Measurements from ENCODE around the gene CA6.

DNA sequence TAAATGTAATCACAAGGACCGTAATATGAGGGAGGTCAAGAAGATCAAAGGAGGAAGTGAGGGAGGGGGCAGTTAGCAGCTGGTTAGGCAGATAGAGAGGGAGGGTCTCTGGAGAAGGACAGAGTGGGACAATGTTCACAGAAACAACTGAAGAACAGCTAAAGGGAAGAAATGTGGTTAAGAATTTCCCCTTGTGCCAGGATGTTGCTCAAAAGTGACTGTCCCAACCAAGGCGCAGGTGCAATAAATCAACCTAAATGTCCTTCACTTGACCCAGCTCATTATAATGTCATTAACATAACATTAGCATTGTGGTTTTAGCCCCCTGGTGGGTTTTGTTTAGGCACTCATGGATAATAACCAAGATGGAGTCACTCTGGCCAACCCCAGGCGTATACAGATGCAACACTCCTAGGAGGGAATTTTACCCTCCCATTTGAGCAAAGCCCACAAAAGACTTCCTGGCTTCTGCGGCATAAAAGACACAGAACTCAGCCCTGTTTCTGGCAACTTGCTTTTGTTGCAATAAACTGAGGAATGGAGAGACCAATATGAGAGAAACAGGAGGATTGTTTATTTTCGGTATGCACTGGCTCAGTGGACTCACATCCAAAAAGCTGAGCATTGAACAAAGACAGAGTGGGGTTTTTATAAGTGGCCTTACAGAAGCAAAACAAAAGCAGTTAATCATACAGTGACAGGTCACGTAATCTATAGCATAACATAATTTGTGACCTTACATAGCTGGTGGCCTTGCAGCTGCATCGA, 7.3 kb upstream of the CA6 start:
- TF ChIP-seq GLIS3 (CRISPR knock-in tag; IDR thresholded peaks at IDR 0.05), result no peak
- TF ChIP-seq BACH2 (CRISPR knock-in tag; IDR thresholded peaks at IDR 0.05; ENCODE audit: borderline replicate concordance), result no peak
- TF ChIP-seq ARNTL (CRISPR knock-in tag; IDR thresholded peaks at IDR 0.05; ENCODE audit: borderline replicate concordance, low read depth), result no peak
- TF ChIP-seq ESRRG (CRISPR knock-in tag; IDR thresholded peaks at IDR 0.05), result no peak
- TF ChIP-seq, protein P1, sequence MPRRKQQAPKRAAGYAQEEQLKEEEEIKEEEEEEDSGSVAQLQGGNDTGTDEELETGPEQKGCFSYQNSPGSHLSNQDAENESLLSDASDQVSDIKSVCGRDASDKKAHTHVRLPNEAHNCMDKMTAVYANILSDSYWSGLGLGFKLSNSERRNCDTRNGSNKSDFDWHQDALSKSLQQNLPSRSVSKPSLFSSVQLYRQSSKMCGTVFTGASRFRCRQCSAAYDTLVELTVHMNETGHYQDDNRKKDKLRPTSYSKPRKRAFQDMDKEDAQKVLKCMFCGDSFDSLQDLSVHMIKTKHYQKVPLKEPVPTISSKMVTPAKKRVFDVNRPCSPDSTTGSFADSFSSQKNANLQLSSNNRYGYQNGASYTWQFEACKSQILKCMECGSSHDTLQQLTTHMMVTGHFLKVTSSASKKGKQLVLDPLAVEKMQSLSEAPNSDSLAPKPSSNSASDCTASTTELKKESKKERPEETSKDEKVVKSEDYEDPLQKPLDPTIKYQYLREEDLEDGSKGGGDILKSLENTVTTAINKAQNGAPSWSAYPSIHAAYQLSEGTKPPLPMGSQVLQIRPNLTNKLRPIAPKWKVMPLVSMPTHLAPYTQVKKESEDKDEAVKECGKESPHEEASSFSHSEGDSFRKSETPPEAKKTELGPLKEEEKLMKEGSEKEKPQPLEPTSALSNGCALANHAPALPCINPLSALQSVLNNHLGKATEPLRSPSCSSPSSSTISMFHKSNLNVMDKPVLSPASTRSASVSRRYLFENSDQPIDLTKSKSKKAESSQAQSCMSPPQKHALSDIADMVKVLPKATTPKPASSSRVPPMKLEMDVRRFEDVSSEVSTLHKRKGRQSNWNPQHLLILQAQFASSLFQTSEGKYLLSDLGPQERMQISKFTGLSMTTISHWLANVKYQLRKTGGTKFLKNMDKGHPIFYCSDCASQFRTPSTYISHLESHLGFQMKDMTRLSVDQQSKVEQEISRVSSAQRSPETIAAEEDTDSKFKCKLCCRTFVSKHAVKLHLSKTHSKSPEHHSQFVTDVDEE (CRISPR knock-in tag; IDR thresholded peaks at IDR 0.05), result no peak
- TF ChIP-seq, protein P2, sequence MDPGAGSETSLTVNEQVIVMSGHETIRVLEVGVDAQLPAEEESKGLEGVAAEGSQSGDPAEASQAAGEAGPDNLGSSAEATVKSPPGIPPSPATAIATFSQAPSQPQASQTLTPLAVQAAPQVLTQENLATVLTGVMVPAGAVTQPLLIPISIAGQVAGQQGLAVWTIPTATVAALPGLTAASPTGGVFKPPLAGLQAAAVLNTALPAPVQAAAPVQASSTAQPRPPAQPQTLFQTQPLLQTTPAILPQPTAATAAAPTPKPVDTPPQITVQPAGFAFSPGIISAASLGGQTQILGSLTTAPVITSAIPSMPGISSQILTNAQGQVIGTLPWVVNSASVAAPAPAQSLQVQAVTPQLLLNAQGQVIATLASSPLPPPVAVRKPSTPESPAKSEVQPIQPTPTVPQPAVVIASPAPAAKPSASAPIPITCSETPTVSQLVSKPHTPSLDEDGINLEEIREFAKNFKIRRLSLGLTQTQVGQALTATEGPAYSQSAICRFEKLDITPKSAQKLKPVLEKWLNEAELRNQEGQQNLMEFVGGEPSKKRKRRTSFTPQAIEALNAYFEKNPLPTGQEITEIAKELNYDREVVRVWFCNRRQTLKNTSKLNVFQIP (CRISPR knock-in tag; IDR thresholded peaks at IDR 0.05; ENCODE audit: borderline replicate concordance, low read depth), result no peak

All from SK-N-SH treated with all-trans-retinoic acid at 6 μM for 48 hours (cell line).